ENCODE data around the gene PIAS1.

Gene PIAS1

DNA sequence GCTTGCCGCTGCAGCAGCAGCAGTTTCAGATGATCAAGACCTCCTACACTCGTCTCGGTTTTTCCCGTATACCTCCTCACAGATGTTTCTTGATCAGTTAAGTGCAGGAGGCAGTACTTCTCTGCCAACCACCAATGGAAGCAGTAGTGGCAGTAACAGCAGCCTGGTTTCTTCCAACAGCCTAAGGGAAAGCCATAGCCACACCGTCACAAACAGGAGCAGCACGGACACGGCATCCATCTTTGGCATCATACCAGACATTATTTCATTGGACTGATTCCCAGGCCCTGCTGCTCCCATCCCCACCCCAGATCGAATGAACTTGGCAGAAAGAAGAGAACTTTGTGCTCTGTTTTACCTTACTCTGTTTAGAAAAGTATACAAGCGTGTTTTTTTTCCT lies 133.4 kb downstream of the PIAS1 start:
- no peaks in the 10 kb centered on the region for H3K9me3 ChIP-seq (ENCODE audit: control insufficient read depth, low read depth, low read length)
- H3K27me3 ChIP-seq (ENCODE audit: control insufficient read depth, insufficient read depth, low read length) = no peaks in the 10 kb centered on the region
- no peak overlapping the region for H3K9ac ChIP-seq (ENCODE audit: low read length)
- no peak overlapping the region for H3K27ac ChIP-seq (ENCODE audit: low read length)
- H3K4me1 ChIP-seq (ENCODE audit: control insufficient read depth, low read depth, low read length) = peaks cover 7% of the 10 kb centered on the region
- no peak overlapping the region for H3K4me3 ChIP-seq (ENCODE audit: low read length)
- peaks cover 42% of the 10 kb centered on the region for H3K36me3 ChIP-seq (ENCODE audit: control insufficient read depth, low read depth, low read length)

DNA sequence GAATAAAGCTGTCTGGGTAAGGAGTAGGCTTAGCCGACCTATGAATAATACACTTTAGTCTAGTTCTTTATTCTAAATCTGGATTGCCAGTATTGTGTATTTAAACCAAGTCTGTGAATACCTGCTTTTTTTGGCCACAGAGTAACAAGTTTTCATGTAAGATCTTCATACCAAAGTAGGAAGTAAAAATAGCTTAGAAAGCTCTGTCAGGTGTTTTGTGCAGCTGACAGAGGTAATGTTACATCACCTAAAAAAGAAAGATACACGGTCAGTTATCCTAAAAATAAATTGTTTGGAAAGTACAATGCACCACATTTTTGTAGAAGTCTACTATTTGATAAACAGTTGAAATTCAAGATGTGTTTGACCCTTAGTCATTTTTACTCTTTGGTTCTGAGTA lies 134.5 kb downstream of the PIAS1 start:
- no peaks in the 10 kb centered on the region for H3K27me3 ChIP-seq (ENCODE audit: control insufficient read depth, insufficient read depth, low read length)
- H3K36me3 ChIP-seq (ENCODE audit: control insufficient read depth, low read depth, low read length) = peaks cover 43% of the 10 kb centered on the region
- no peak overlapping the region for H3K4me3 ChIP-seq (ENCODE audit: low read length)
- no peaks in the 10 kb centered on the region for H3K9me3 ChIP-seq (ENCODE audit: control insufficient read depth, low read depth, low read length)
- no peak overlapping the region for H3K9ac ChIP-seq (ENCODE audit: low read length)
- peaks cover 7% of the 10 kb centered on the region for H3K4me1 ChIP-seq (ENCODE audit: control insufficient read depth, low read depth, low read length)
- no peak overlapping the region for H3K27ac ChIP-seq (ENCODE audit: low read length)

DNA sequence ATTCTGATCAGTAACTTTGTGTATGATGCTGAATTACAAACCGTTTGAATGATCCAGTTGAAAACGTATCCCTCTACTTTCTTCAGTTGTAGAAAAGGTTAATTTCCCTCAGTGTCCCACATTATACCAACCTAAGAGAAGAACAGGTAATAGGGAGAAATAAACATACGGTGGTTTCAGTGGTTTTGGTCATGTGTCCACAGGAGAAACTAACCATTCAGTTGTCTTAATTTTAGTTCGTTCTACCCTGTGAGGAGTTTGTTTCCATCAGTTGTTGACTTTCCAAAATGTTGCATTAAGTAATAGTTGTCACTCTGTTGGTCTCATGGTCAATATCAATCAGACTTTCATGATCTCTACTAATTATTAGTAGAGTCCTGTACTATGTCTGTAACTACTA lies 135.9 kb downstream of the PIAS1 start:
- peaks cover 7% of the 10 kb centered on the region for H3K4me1 ChIP-seq (ENCODE audit: control insufficient read depth, low read depth, low read length)
- no peak overlapping the region for H3K27ac ChIP-seq (ENCODE audit: low read length)
- no peaks in the 10 kb centered on the region for H3K27me3 ChIP-seq (ENCODE audit: control insufficient read depth, insufficient read depth, low read length)
- H3K9ac ChIP-seq (ENCODE audit: low read length) = no peak overlapping the region
- no peaks in the 10 kb centered on the region for H3K9me3 ChIP-seq (ENCODE audit: control insufficient read depth, low read depth, low read length)
- no peak overlapping the region for H3K4me3 ChIP-seq (ENCODE audit: low read length)
- H3K36me3 ChIP-seq (ENCODE audit: control insufficient read depth, low read depth, low read length) = peaks cover 32% of the 10 kb centered on the region

DNA sequence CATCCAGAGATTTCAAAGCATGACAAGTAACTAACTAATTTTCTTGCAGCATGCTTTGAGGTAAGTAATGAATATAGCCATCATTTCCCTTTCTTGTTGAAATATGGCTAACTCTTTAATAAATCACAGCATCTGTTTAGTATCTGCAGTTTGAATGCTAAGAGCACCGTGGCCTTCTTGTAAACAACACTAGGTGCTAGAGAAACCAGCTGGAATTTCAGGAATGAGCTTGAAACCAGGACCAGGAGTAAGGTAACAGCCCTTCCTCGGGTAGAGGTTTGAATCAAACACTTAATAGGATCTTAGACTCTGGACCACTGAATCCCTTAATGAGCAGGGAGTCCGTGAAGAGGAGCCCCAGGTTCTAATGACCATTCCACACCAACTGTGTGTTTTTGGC lies 137.4 kb downstream of the PIAS1 start:
- Histone ChIP-seq H3K4me3 (ENCODE audit: low read length) (no peak overlapping the region), H3K27me3 (ENCODE audit: control insufficient read depth, insufficient read depth, low read length) (no peaks in the 10 kb centered on the region), H3K27ac (ENCODE audit: low read length) (no peak overlapping the region), H3K9me3 (ENCODE audit: control insufficient read depth, low read depth, low read length) (no peaks in the 10 kb centered on the region), H3K9ac (ENCODE audit: low read length) (peak overlapping the region; percentile 1), H3K4me1 (ENCODE audit: control insufficient read depth, low read depth, low read length) (peaks cover 7% of the 10 kb centered on the region), H3K36me3 (ENCODE audit: control insufficient read depth, low read depth, low read length) (peaks cover 29% of the 10 kb centered on the region)

DNA sequence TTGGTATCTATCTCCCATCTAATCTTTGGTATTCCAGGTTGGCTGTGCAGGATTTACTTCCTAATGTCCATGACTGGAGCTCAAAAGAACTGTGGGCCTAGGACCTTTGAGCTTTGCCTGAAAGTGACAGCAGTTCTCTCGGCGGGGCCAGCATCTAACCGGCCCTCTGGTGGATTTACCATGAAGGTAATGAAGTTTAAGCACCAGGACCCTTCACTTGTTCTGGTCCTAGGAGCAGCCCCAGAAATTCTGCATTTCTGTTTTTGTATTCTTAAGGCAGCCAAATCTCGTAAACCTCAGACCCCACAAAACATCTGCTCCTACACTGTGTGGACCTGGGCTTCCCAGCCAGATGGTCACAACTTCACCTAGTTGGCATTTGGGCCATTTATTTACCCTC lies 138.0 kb downstream of the PIAS1 start:
- Histone ChIP-seq H3K4me1 (ENCODE audit: control insufficient read depth, low read depth, low read length) (peaks cover 7% of the 10 kb centered on the region), H3K36me3 (ENCODE audit: control insufficient read depth, low read depth, low read length) (peaks cover 29% of the 10 kb centered on the region), H3K9me3 (ENCODE audit: control insufficient read depth, low read depth, low read length) (no peaks in the 10 kb centered on the region), H3K27me3 (ENCODE audit: control insufficient read depth, insufficient read depth, low read length) (no peaks in the 10 kb centered on the region), H3K27ac (ENCODE audit: low read length) (no peak overlapping the region), H3K9ac (ENCODE audit: low read length) (no peak overlapping the region), H3K4me3 (ENCODE audit: low read length) (no peak overlapping the region)

DNA sequence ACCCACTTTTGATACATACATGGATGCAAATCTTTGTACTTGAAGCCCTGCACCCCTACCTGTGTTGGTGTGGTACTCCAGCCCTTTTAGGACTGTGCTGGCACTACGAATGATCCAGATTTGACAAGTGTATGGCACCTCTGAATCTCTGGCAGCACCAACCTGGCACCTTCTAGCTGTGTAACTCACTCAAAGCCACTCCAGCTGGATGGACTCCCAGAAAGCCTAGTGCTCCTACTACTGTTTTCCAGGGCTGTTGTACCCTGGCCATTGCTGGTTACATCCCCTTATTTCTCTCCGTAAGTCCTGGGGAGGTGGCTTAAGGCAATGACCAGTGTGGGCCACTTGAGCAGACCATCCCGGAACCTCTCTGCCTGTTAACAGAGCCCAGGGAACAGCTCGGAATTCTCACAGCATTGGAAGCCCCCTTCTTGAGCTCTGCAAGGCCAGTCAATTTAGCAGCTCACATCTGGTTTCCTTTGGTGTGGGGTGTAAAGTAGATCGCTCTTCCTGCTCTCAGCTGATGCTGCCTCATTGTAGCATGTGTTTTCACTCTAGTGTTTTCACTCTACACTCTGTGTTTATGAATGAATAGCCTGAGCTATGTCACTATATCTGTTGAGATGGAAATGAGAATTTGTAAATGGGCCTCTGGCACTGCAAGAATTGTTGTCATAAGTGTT lies 138.8 kb downstream of the PIAS1 start:
- H3K36me3 ChIP-seq (ENCODE audit: control insufficient read depth, low read depth, low read length) = peaks cover 23% of the 10 kb centered on the region
- H3K4me1 ChIP-seq (ENCODE audit: control insufficient read depth, low read depth, low read length) = peaks cover 7% of the 10 kb centered on the region

DNA sequence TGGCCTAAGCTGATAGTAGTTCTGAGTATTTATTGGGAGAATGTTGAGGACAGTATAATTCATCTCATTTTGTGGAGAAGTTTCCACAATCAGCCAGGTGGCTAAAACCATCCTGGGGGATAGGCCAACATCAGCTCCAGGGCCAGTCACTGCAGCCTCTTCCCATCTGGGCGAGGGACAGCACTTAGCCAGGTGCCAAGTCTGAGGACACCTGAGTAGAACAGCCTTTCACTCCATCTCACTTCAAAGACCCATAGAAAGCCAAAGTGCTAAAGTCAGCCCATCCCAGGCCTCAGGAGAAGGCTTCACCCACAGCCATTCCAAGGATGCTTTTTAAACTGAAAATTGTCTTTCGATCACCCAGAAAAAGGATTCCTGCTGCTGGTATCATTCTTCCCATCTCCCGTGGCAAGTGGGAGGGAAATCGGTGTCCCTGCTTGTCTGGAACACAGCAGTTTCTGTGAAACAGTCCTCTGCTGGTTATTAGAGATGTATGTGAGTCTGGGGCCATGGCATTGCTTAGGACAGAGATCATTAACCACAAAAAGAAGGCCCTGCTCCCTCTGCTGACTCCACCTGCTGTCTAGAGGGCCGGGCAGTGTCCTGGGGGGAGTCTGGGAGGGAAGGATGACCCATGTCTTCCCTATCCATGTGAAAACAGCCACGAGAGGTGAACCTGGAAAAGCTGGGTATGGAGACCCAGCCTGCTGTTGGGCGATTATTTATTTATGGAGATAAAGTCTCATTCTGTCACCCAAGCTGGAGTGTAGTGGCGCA lies 141.4 kb downstream of the PIAS1 start:
- Histone ChIP-seq H3K27ac (ENCODE audit: low read length) (no peak overlapping the region), H3K9me3 (ENCODE audit: control insufficient read depth, low read depth, low read length) (no peaks in the 10 kb centered on the region), H3K4me1 (ENCODE audit: control insufficient read depth, low read depth, low read length) (peaks cover 13% of the 10 kb centered on the region), H3K4me3 (ENCODE audit: low read length) (no peak overlapping the region), H3K27me3 (ENCODE audit: control insufficient read depth, insufficient read depth, low read length) (no peaks in the 10 kb centered on the region), H3K9ac (ENCODE audit: low read length) (no peak overlapping the region), H3K36me3 (ENCODE audit: control insufficient read depth, low read depth, low read length) (peaks cover 20% of the 10 kb centered on the region)

More for the DNA sequence above, 138.8 kb downstream of the PIAS1 start:
- H3K9ac ChIP-seq (ENCODE audit: low read length) = no peak overlapping the region
- H3K9me3 ChIP-seq (ENCODE audit: control insufficient read depth, low read depth, low read length) = no peaks in the 10 kb centered on the region
- H3K27me3 ChIP-seq (ENCODE audit: control insufficient read depth, insufficient read depth, low read length) = no peaks in the 10 kb centered on the region
- H3K27ac ChIP-seq (ENCODE audit: low read length) = no peak overlapping the region
- H3K4me3 ChIP-seq (ENCODE audit: low read length) = no peak overlapping the region

DNA sequence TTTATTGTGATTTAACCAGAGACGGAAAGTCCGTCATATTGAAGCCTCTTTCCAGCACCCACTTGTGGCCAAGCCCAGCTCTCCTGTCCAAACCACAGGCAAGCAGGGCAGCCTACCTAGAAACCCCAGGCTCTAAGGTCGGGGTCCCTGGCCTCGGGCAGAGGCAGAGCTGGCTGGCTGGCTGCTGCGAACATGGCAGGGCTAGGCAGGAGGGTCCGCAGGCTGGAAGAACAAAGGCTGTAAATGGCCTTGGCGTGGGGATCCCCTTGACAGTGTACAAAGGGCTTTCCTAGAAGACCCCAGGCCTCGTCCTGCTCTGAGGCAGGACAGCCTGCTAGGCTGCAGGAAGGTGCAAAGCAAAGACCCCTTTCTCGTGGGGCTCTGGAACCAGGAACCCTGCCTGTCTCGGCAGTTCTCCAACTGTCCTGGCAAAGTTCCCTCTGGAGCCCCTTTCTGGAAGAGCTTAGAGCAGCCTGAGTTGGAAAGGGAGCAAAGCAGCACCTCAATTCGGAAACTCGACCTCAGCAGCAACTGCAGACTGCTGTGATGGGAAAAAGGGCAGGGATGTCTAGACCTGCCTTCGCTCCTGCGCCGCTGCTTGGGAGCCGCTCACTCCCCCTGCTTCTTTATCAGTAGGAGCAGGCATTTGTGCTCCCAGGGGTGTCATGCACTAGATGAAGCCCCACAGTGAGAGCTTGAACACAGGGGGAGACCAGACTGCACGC lies 142.5 kb downstream of the PIAS1 start:
- H3K4me1 ChIP-seq (ENCODE audit: control insufficient read depth, low read depth, low read length) = peaks cover 18% of the 10 kb centered on the region
- H3K36me3 ChIP-seq (ENCODE audit: control insufficient read depth, low read depth, low read length) = peaks cover 17% of the 10 kb centered on the region
- H3K9ac ChIP-seq (ENCODE audit: low read length) = no peak overlapping the region
- no peak overlapping the region for H3K27ac ChIP-seq (ENCODE audit: low read length)
- H3K4me3 ChIP-seq (ENCODE audit: low read length) = no peak overlapping the region
- no peaks in the 10 kb centered on the region for H3K9me3 ChIP-seq (ENCODE audit: control insufficient read depth, low read depth, low read length)
- H3K27me3 ChIP-seq (ENCODE audit: control insufficient read depth, insufficient read depth, low read length) = no peaks in the 10 kb centered on the region

DNA sequence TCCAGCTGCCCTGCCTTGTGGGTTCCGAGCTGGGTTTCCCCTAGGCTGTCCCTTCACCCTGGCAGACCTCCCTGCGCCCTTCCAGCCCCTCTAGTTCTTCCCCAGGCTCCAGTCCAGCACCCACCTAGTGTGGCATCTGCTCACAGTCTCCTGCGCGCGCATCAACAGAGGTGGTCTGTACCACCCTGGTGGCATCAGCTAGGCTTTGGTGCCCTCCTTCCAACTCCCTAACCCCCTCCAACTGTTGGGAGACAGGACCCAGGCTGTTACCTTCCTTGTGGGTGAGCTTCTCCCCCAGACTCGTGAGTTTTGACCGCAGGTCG lies 143.0 kb downstream of the PIAS1 start:
- Histone ChIP-seq H3K27ac (ENCODE audit: low read length) (no peak overlapping the region), H3K4me3 (ENCODE audit: low read length) (no peak overlapping the region)

DNA sequence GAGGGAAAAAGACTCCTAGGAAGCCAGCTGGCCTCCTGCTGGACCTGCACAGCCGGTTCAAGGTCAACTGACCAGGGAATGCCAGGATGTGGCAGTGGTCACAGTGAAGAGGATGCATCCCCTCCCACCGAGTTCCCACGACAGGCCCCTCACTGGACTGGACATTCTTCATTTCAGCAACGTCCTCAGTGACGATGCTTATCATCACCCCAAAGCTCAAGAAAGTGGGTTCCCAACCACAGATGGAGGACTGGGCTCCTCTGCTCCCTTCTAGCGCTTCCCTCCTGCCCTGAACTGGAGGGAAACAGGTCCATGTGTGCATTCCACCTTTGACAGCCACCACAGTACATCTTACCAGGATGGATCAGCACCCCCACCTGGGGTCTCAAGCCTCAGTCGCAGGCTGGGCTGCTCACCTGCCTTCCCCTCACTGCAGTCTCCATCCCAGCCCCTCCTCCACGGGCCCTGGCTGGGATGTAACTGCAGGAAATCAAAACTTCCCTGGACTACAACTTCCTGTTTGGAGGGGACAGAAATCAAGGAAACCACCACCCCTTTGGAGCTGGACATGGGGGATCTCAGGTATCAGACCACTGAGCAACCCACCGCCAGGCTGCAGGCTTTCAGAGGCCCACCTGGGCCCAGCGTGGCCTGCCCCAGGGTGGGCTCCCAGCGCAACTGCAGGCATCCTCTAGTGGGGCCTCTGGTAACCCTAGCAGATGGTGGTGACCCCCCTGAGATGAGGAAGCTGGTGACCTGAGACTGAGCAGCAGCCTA lies 143.7 kb downstream of the PIAS1 start:
- H3K4me3 ChIP-seq (ENCODE audit: low read length) = no peak overlapping the region
- H3K36me3 ChIP-seq (ENCODE audit: control insufficient read depth, low read depth, low read length) = peaks cover 8% of the 10 kb centered on the region
- no peaks in the 10 kb centered on the region for H3K9me3 ChIP-seq (ENCODE audit: control insufficient read depth, low read depth, low read length)
- peaks cover 21% of the 10 kb centered on the region for H3K4me1 ChIP-seq (ENCODE audit: control insufficient read depth, low read depth, low read length)
- no peak overlapping the region for H3K9ac ChIP-seq (ENCODE audit: low read length)
- H3K27me3 ChIP-seq (ENCODE audit: control insufficient read depth, insufficient read depth, low read length) = no peaks in the 10 kb centered on the region
- no peak overlapping the region for H3K27ac ChIP-seq (ENCODE audit: low read length)

More for the DNA sequence above, 143.0 kb downstream of the PIAS1 start:
- H3K36me3 ChIP-seq (ENCODE audit: control insufficient read depth, low read depth, low read length) = peaks cover 15% of the 10 kb centered on the region
- no peaks in the 10 kb centered on the region for H3K27me3 ChIP-seq (ENCODE audit: control insufficient read depth, insufficient read depth, low read length)
- peaks cover 20% of the 10 kb centered on the region for H3K4me1 ChIP-seq (ENCODE audit: control insufficient read depth, low read depth, low read length)
- H3K9ac ChIP-seq (ENCODE audit: low read length) = no peak overlapping the region
- no peaks in the 10 kb centered on the region for H3K9me3 ChIP-seq (ENCODE audit: control insufficient read depth, low read depth, low read length)

DNA sequence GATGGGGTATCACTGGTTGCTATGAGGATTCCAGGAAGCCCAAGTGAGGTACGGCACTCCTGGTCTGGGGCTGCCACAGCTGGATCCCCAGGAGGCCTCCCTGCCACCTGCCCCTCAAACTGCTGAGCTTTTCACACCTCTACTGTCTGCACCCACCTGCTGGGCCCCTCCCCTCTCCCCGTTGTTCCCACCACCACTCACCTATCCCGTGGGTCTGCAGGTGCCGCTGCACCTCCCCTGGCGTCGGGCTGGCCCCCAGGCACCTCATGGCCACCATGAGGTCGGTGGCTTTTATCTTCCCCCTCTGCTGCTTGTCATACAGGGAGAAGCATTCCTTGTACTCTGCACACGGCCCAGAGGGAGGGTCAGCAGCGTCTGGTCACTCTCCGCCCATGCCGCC lies 145.2 kb downstream of the PIAS1 start:
- Histone ChIP-seq H3K27ac (ENCODE audit: low read length) (no peak overlapping the region), H3K4me3 (ENCODE audit: low read length) (no peak overlapping the region), H3K27me3 (ENCODE audit: control insufficient read depth, insufficient read depth, low read length) (no peaks in the 10 kb centered on the region), H3K9ac (ENCODE audit: low read length) (no peak overlapping the region), H3K9me3 (ENCODE audit: control insufficient read depth, low read depth, low read length) (no peaks in the 10 kb centered on the region), H3K4me1 (ENCODE audit: control insufficient read depth, low read depth, low read length) (peaks cover 21% of the 10 kb centered on the region), H3K36me3 (ENCODE audit: control insufficient read depth, low read depth, low read length) (no peaks in the 10 kb centered on the region)
